GM19238 (cell line): ENCODE measurements around the gene SHISAL2A.

Source experiments
- DNase-seq: peaks from one replicate; pipeline ENCODE4 v3.0.0; 2011; ENCODE audit warnings: low spot score; ENCODE audit not compliant: insufficient read length

Gene SHISAL2A

GRCh38 chr1:52621950-52622349 lies 11.0 kb upstream of the SHISAL2A start:
- DNase-seq, result no peak

GRCh38 chr1:52623812-52624211 lies 9.2 kb upstream of the SHISAL2A start:
- DNase-seq, result no peak

- DNase-seq, result no peak
Measured at GRCh38 chr1:52627028-52627427, 5.9 kb upstream of the SHISAL2A start.

- no peak for DNase-seq
Measured at GRCh38 chr1:52628614-52629324, 4.2 kb upstream of the SHISAL2A start.

- no peak for DNase-seq
Measured at GRCh38 chr1:52629325-52629643, 3.7 kb upstream of the SHISAL2A start.

- no peak for DNase-seq
Measured at GRCh38 chr1:52629667-52630066, 3.3 kb upstream of the SHISAL2A start.

- DNase-seq, result no peak
Measured at GRCh38 chr1:52631759-52632331, 1.1 kb upstream of the SHISAL2A start.

- DNase-seq, result no peak
Measured at GRCh38 chr1:52633291-52633754, 355 bp downstream of the SHISAL2A start.

GRCh38 chr1:52634111-52634510 lies 1.1 kb downstream of the SHISAL2A start:
- DNase-seq, result no peak

GRCh38 chr1:52635321-52636089 lies 2.5 kb downstream of the SHISAL2A start:
- DNase-seq, result no peak

GRCh38 chr1:52636721-52637695 lies 4.0 kb downstream of the SHISAL2A start:
- peak; percentile 62 for DNase-seq

GRCh38 chr1:52637946-52638345 lies 5.0 kb downstream of the SHISAL2A start:
- DNase-seq, result no peak

- no peak for DNase-seq
Measured at GRCh38 chr1:52640697-52641096, 7.7 kb downstream of the SHISAL2A start.

- DNase-seq, result no peak
Measured at GRCh38 chr1:52641307-52641706, 8.3 kb downstream of the SHISAL2A start.

- DNase-seq, result no peak
Measured at GRCh38 chr1:52645261-52645660, 12.3 kb downstream of the SHISAL2A start.

- no peak for DNase-seq
Measured at GRCh38 chr1:52651904-52652303, 18.9 kb downstream of the SHISAL2A start.

- DNase-seq, result no peak
Measured at GRCh38 chr1:52653207-52653849, 20.4 kb downstream of the SHISAL2A start.

GRCh38 chr1:52654063-52654462 lies 21.1 kb downstream of the SHISAL2A start:
- DNase-seq, result no peak

GRCh38 chr1:52657702-52658101 lies 24.7 kb downstream of the SHISAL2A start:
- DNase-seq, result no peak

GRCh38 chr1:52658795-52659194 lies 25.8 kb downstream of the SHISAL2A start:
- no peak for DNase-seq

- DNase-seq, result no peak
Measured at GRCh38 chr1:52659356-52659755, 26.4 kb downstream of the SHISAL2A start.
